HepG2 (cell line): ENCODE measurements around the gene CDKL2. TPM values are rescaled to one million over a fixed set of nuclear protein-coding genes. Genes with fewer than 3 reads are reported as not detected.

Source experiments
- ATAC-seq: fragments of 200-7000 bp; cut with Tn5 transposase; 3 replicates; pipeline ENCODE4 v1.9.1; 2020; ENCODE audit warnings: mild to moderate bottlenecking, moderate library complexity
- BruUV-seq: library from RNA; stranded (reverse); fragments of 400-500 nt; replicated peaks from 2 replicates; lab custom pipeline; 2021; lab: Mats Ljungman, UMichigan
- CTCF ChIA-PET: fragments of 300-600 bp; formaldehyde crosslinking; extraction: SDS; loops from one replicate; lab custom pipeline; 2021; ENCODE audit warnings: low total read pairs, inconsistent platforms, low intra/inter-chr PET ratio; lab: Yijun Ruan, JAX
- POLR2A ChIA-PET: fragments of 350-600 bp; sonication (Branson Sonifier 250); formaldehyde crosslinking; loops from one replicate; lab custom pipeline; 2020; ENCODE audit warnings: antibody characterized with exemption, inconsistent platforms; lab: Yijun Ruan, JAX
- DNase-seq: peaks from one replicate; pipeline ENCODE4 v3.0.0-alpha.2; 2015; ENCODE audit warnings: low spot score
- FAIRE-seq: peaks from 3 replicates; lab custom pipeline; 2011; peaks lifted over from hg19 to GRCh38; lab: Jason Lieb, UNC
- H2AFZ ChIP-seq: one replicate; pipeline ENCODE4 v1.6.1; 2011; ENCODE audit warnings: low read length, inconsistent platforms
- H3K27ac ChIP-seq: fragments of 300-600 bp; 3 replicates; pipeline ENCODE4 v1.8.0; 2011; ENCODE audit warnings: mixed run types, mild to moderate bottlenecking, mixed read lengths, low read length, inconsistent platforms; ENCODE audit not compliant: insufficient read depth; ENCODE audit errors: extremely low read length
- H3K27me3 ChIP-seq, 2 experiments: fragments of 200-600 bp in 1 of 2; 2 replicates in 1 of 2; 3 replicates in 1 of 2; pipeline versions ENCODE4 v1.6.0 to v1.8.0; 2011; ENCODE audit warnings: low read length in 2 of 2, mild to moderate bottlenecking in 2 of 2, moderate library complexity in 2 of 2, inconsistent platforms in 1 of 2; ENCODE audit not compliant: insufficient read depth in 2 of 2, control insufficient read depth in 1 of 2
- H3K36me3 ChIP-seq, 2 experiments: fragments of 200-600 bp in 1 of 2; replicated peaks in 1 of 2; 2 replicates in 1 of 2; 3 replicates in 1 of 2; pipeline versions ENCODE4 v1.5.1 to v1.8.0; 2011; ENCODE audit warnings: low read length in 2 of 2, inconsistent platforms in 1 of 2; ENCODE audit not compliant: insufficient read depth in 2 of 2, control insufficient read depth in 1 of 2
- H3K4me1 ChIP-seq: 2 replicates; pipeline ENCODE4 v1.5.1; 2012; ENCODE audit warnings: low read length, inconsistent platforms; ENCODE audit not compliant: insufficient read depth
- H3K4me2 ChIP-seq: 2 replicates; pipeline ENCODE4 v1.6.0; 2011; ENCODE audit warnings: low read depth, low read length, inconsistent platforms
- H3K4me3 ChIP-seq, 3 experiments: fragments of 200-600 bp in 1 of 3; sonication (generic), shearing (Covaris generic) in 1 of 3; replicated peaks in 1 of 3; 2 replicates each; pipeline ENCODE4 v1.5.1; 2011 to 2016; ENCODE audit warnings: low read length in 3 of 3, inconsistent platforms in 2 of 3, low read depth in 2 of 3, mild to moderate bottlenecking in 2 of 3, control low read depth in 1 of 3, mixed read lengths in 1 of 3; ENCODE audit not compliant: insufficient read depth in 1 of 3
- H3K79me2 ChIP-seq: one replicate; pipeline ENCODE4 v1.6.1; 2011; ENCODE audit warnings: low read length, inconsistent platforms; ENCODE audit not compliant: insufficient read depth
- H3K9ac ChIP-seq: 2 replicates; pipeline ENCODE4 v1.6.0; 2011; ENCODE audit warnings: mild to moderate bottlenecking, low read depth, low read length, inconsistent platforms; ENCODE audit not compliant: insufficient read depth
- H3K9me3 ChIP-seq: 2 replicates; pipeline ENCODE4 v1.5.1; 2012; ENCODE audit warnings: mild to moderate bottlenecking, low read length
- H4K20me1 ChIP-seq: 2 replicates; pipeline ENCODE4 v1.6.0; 2011; ENCODE audit warnings: inconsistent platforms, mild to moderate bottlenecking, low read length, moderate library complexity; ENCODE audit not compliant: insufficient read depth
- AGO1 ChIP-seq: fragments of 200-400 bp; formaldehyde crosslinking; IDR thresholded peaks from 2 replicates; pipeline ENCODE4 v1.6.1; 2017; ENCODE audit warnings: mild to moderate bottlenecking, low read depth, low read length, moderate library complexity; ENCODE audit not compliant: poor library complexity, severe bottlenecking
- GATAD2A ChIP-seq: IDR thresholded peaks from 2 replicates; pipeline ENCODE4 v1.6.1; 2016
- HIC2 ChIP-seq: sonication (generic); formaldehyde crosslinking; IDR thresholded peaks from 2 replicates; pipeline ENCODE4 v1.9.0; 2022; ENCODE audit warnings: low read depth, missing genetic modification reagents
- POGK ChIP-seq: sonication (generic); formaldehyde crosslinking; conservative IDR thresholded peaks from 2 replicates; pipeline ENCODE4 v1.8.0; 2022; ENCODE audit warnings: mild to moderate bottlenecking, moderate library complexity, missing genetic modification reagents
- PRMT3 ChIP-seq: sonication (generic); formaldehyde crosslinking; IDR thresholded peaks from 2 replicates; pipeline ENCODE4 v1.8.1; 2022; ENCODE audit warnings: low read depth, mild to moderate bottlenecking, moderate library complexity, missing genetic modification reagents, borderline replicate concordance
- SNAPC4 ChIP-seq: sonication (generic); formaldehyde crosslinking; IDR thresholded peaks from 2 replicates; pipeline ENCODE4 v1.4.0; 2020; ENCODE audit warnings: mild to moderate bottlenecking, missing genetic modification reagents
- TAF1 ChIP-seq: sonication (generic); formaldehyde crosslinking; IDR thresholded peaks from 2 replicates; pipeline ENCODE4 v1.4.0; 2020; ENCODE audit warnings: missing genetic modification reagents
- TBL1XR1 ChIP-seq: fragments of 150-350 bp; IDR thresholded peaks from 2 replicates; pipeline ENCODE4 v1.6.1; 2014; ENCODE audit warnings: borderline replicate concordance, low read length; ENCODE audit not compliant: partially characterized antibody
- XRCC5 ChIP-seq: fragments of 200-400 bp; formaldehyde crosslinking; optimal IDR thresholded peaks from 2 replicates; pipeline ENCODE3; 2017; ENCODE audit warnings: mild to moderate bottlenecking, low read length
- ZNF563 ChIP-seq: sonication (generic); formaldehyde crosslinking; IDR thresholded peaks from 2 replicates; pipeline ENCODE4 v1.8.0; 2022; ENCODE audit warnings: mild to moderate bottlenecking, moderate library complexity, missing genetic modification reagents
- ZNF574 ChIP-seq: sonication (generic); formaldehyde crosslinking; IDR thresholded peaks from 2 replicates; pipeline ENCODE4 v1.4.0; 2020; ENCODE audit warnings: missing genetic modification reagents
- ZNF761 ChIP-seq: sonication (generic); formaldehyde crosslinking; conservative IDR thresholded peaks from 2 replicates; pipeline ENCODE4 v1.4.0; 2020; ENCODE audit warnings: mild to moderate bottlenecking, missing genetic modification reagents
- ZNF83 ChIP-seq: sonication (generic); formaldehyde crosslinking; IDR thresholded peaks from 2 replicates; pipeline ENCODE4 v1.4.0; 2020; ENCODE audit warnings: missing genetic modification reagents, mild to moderate bottlenecking, borderline replicate concordance
- WGBS: methylation state at CpG from one replicate; pipeline ENCODE4 v1.1.6; 2017; ENCODE audit warnings: low lambda C conversion rate; 5-methylcytosine and 5-hydroxymethylcytosine counted together
- in situ Hi-C: cut with HindIII; loops from 2 replicates; pipeline ENCODE4 v1.10.0; 2017; ENCODE audit warnings: low pct_unique_long_range_greater_than_20kb; ENCODE audit not compliant: extremely low pct_ligation_motif_present
- intact Hi-C: fragments of 100-400 bp; cut with micrococcal nuclease; formaldehyde crosslinking; loops from one replicate; pipeline ENCODE4 v1.10.0; 2022; ENCODE audit not compliant: unreplicated experiment
- polyA plus RNA-seq, 8 experiments: library from polyadenylated mRNA; depleted of rRNA in 3 of 8; stranded (reverse) in 7 of 8; unstranded in 1 of 8; fragments of >200 nt; fragmentation: Illumina TruSeq in 4 of 8; extraction: Trizol in 4 of 8; gene quantifications; 2 replicates each; pipeline versions ENCODE4 v1.2.1 to v1.2.3, GENCODE V29; 2011 to 2016; ENCODE audit warnings: low read depth in 4 of 8, missing spikeins in 1 of 8, mixed read lengths in 1 of 8; ENCODE audit not compliant: insufficient read depth in 1 of 8
- total RNA-seq, 5 experiments: library from RNA; depleted of rRNA; stranded (reverse); fragments of >200 nt; fragmentation: Illumina TruSeq; extraction: Trizol; gene quantifications; 2 replicates each; pipeline ENCODE4 v1.2.3, GENCODE V29; 2016; ENCODE audit warnings: low read depth in 1 of 5

CDKL2 gene
- total and polyA plus RNA-seq, 2 of the 13 experiments (the other 11 are each of a cell fraction or from before 2014, with no cell fraction given), result not detected

GRCh38 chr4:75666299-75666698 lies 36.0 kb upstream of the CDKL2 start:
- no peak for FAIRE-seq
- BruUV-seq, result no TSS peak
- Histone ChIP-seq H3K27ac (no peak overlapping the region), H4K20me1 (peaks cover 62% of the 10 kb centered on the region), H2AFZ (no peak overlapping the region), H3K79me2 (peaks cover 94% of the 10 kb centered on the region), H3K36me3 (peaks cover 4 to 5% of the 10 kb centered on the region in 2 experiments; a peak in 2 of 5 replicates), H3K27me3 (no peaks in the 10 kb centered on the region), H3K9me3 (no peaks in the 10 kb centered on the region), H3K9ac (no peak overlapping the region), H3K4me2 (no peak overlapping the region), H3K4me3 (no peak overlapping the region), H3K4me1 (peaks cover 67% of the 10 kb centered on the region)
- CTCF ChIA-PET, result no interaction called here
- POLR2A ChIA-PET, result interaction anchor here (0.9 kb wide), 1 partner anchor 58 kb away, joined by 3 read pairs; the partner anchor contains the start of gene USO1
- intact Hi-C loops (no loop called here), in situ Hi-C loops (no loop called here)
- 96% methylated on average over 4 of the region's 4 CpGs for WGBS
- no peak for DNase-seq
- no peak for ATAC-seq
- TF ChIP-seq GATAD2A (CRISPR knock-in tag) (no peak), ZNF83 (CRISPR knock-in tag) (no peak), AGO1 (no peak), PRMT3 (no peak), ZNF761 (CRISPR knock-in tag) (no peak), ZNF563 (CRISPR knock-in tag) (no peak), HIC2 (CRISPR knock-in tag) (no peak), POGK (CRISPR knock-in tag) (no peak), SNAPC4 (no peak), TBL1XR1 (no peak), ZNF574 (no peak), TAF1 (CRISPR knock-in tag) (no peak), XRCC5 (no peak)
